ENCODE measurements around the gene STAM2. TPM values are rescaled to one million over a fixed set of nuclear protein-coding genes. Genes with fewer than 3 reads are reported as not detected.
"Not testable (repeated sequence)": the region's sequence is repeated elsewhere in the genome, so short reads cannot be mapped to it uniquely, and the experiment has no call there.

STAM2 gene
- total RNA-seq, 4 donors from 2014 or later: 19.4 to 29.9 (median 23.9) TPM

DNA sequence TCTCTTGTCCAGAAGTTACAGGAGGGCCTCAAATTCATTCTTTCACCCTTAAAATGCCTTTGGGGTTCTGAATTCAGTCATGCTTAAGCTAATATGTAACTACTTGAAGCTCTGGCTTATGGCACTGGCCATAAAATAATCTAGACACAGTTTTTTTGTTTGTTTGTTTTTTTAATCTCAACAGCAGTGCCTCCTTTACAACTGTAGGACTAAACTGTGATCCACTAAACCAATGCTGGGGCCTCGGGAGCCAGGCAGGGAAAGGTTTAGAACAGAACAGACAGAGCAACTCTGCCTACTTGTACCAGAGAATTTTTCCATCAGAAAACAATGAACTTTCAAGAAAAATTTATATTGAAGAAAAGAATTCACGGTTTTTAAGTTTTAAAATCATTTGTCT is 1.7 kb downstream of the STAM2 start:
- Histone ChIP-seq H3K27ac (replicated peaks in 1 of 4) (peak overlapping the region in 1 of 4 donors; percentile 27), H3K9me3 (no peaks in the 10 kb centered on the region), H3K36me3 (peaks cover 0 to 3% (median 0%) of the 10 kb centered on the region in 4 donors), H3K27me3 (no peaks in the 10 kb centered on the region), H3K4me3 (peak overlapping the region in 3 of 4 donors; percentile 78 to 93 (median 78)), H3K4me1 (peaks cover 17 to 59% (median 48%) of the 10 kb centered on the region in 4 donors)
- DNase-seq (ENCODE audit: extremely low spot score): no peak
- TF ChIP-seq, protein P1, sequence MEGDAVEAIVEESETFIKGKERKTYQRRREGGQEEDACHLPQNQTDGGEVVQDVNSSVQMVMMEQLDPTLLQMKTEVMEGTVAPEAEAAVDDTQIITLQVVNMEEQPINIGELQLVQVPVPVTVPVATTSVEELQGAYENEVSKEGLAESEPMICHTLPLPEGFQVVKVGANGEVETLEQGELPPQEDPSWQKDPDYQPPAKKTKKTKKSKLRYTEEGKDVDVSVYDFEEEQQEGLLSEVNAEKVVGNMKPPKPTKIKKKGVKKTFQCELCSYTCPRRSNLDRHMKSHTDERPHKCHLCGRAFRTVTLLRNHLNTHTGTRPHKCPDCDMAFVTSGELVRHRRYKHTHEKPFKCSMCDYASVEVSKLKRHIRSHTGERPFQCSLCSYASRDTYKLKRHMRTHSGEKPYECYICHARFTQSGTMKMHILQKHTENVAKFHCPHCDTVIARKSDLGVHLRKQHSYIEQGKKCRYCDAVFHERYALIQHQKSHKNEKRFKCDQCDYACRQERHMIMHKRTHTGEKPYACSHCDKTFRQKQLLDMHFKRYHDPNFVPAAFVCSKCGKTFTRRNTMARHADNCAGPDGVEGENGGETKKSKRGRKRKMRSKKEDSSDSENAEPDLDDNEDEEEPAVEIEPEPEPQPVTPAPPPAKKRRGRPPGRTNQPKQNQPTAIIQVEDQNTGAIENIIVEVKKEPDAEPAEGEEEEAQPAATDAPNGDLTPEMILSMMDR (IDR thresholded peaks at IDR 0.05): no peak
- TF ChIP-seq POLR2A (IDR thresholded peaks at IDR 0.05; ENCODE audit: low read depth) (no peak), EP300 (IDR thresholded peaks at IDR 0.05) (no peak), POLR2AphosphoS5 (IDR thresholded peaks at IDR 0.05) (no peak)
- WGBS: 80% methylated on average over 2 of the region's 2 CpGs
- intact Hi-C loops (cut with DNase I): loop anchor here (5.0 kb wide), 1 partner anchor 137 kb away; no protein-coding TSS in a partner anchor

DNA sequence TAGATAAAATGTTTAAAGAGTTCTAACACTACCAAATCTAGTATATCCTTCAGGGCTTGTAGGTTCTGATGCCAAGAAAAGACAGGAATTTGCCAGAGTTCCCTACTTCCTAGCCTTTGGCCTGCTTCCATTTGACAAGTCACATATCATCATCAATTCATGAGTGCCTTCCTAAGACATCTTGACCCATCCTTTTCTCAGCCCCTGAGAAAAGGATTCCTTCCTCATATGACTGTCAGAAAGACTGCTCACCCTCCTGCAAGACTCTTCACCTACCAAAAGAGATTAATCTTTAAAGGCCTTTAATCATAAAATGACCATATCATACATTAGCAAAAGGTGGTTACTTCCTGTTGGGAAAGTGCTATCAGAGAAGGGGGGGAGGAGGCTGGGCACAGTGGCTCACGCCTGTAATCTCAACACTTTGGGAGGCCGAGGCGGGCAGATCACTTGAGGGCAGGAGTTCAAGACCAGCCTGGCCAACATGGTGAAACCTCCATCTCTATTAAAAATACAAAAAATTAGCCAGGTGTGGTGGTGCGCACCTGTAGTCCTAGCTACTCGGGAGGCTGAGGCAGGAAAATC is 3.3 kb downstream of the STAM2 start:
- H3K4me3 ChIP-seq; H3K36me3 ChIP-seq; DNase-seq (ENCODE audit: extremely low spot score); H3K27me3 ChIP-seq; H3K9me3 ChIP-seq: not testable (repeated sequence)
- H3K27ac ChIP-seq (replicated peaks in 1 of 4): peak overlapping the region in 3 of 4 donors; percentile 29 to 55 (median 35)
- H3K4me1 ChIP-seq: peaks cover 17 to 68% (median 56%) of the 10 kb centered on the region in 4 donors
- 95% methylated on average over 5 of the region's 5 CpGs for WGBS
- intact Hi-C loops (cut with DNase I): loop anchor here (5.0 kb wide), 1 partner anchor 135 kb away; no protein-coding TSS in a partner anchor

DNA sequence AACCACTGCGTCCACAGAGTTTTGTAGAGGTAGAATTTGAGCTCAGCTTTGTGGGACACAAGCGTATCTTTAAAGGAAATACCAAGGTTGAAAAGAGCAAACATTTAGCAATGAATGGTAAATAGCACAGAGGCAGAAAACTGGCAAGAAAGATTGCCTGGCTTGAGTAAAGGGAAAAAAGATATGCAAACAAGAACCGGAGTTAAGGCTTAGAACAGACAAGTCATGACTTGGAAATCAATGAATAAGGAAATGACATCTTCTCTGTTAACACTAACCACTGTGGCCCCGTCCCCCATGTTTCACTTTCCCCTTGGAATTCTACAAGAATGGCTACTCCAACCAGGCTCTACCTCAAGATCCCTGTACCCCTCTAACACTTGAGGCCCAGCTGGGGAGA is 3.8 kb downstream of the STAM2 start:
- no peaks in the 10 kb centered on the region for H3K9me3 ChIP-seq
- H3K27ac ChIP-seq (replicated peaks in 1 of 4): peak overlapping the region; percentile 29 to 55 (median 35)
- no peak for TF ChIP-seq POLR2A (IDR thresholded peaks at IDR 0.05; ENCODE audit: low read depth)
- TF ChIP-seq, protein P1 (IDR thresholded peaks at IDR 0.05): no peak
- no peak for TF ChIP-seq POLR2AphosphoS5 (IDR thresholded peaks at IDR 0.05)
- no peak for TF ChIP-seq EP300 (IDR thresholded peaks at IDR 0.05)
- intact Hi-C loops (cut with DNase I): loop anchor here (5.0 kb wide), 1 partner anchor 134 kb away; no protein-coding TSS in a partner anchor
- H3K4me1 ChIP-seq: peaks cover 20 to 74% (median 62%) of the 10 kb centered on the region in 4 donors
- 45% methylated on average over 4 of the region's 4 CpGs for WGBS
- no peaks in the 10 kb centered on the region for H3K27me3 ChIP-seq
- H3K36me3 ChIP-seq: peaks cover 0 to 3% (median 0%) of the 10 kb centered on the region in 4 donors
- H3K4me3 ChIP-seq: no peak overlapping the region
- no peak for DNase-seq (ENCODE audit: extremely low spot score)

DNA sequence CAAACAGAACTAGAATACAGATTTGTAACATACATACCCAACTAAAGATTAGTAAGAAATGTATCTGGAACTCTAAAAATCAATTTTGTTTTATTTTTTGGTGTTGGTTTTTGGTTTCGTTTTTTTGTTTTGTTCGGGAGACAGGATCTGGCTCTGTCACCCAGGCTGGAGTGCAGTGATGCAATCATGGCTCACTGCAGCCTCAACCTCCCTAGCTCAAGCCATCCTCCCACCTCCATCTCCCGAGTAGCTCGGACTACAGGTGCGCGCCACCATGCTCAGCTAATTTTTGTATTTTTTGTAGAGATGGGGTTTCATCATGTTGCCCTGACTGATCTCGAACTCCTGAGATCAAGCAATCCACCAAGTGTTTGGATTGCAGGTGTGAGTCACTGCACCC is 6.4 kb downstream of the STAM2 start:
- DNase-seq (ENCODE audit: extremely low spot score); H3K9me3 ChIP-seq; H3K27ac ChIP-seq (replicated peaks in 1 of 4); H3K36me3 ChIP-seq; H3K4me3 ChIP-seq; H3K27me3 ChIP-seq: not testable (repeated sequence)
- WGBS: 88% methylated on average over 7 of the region's 7 CpGs
- H3K4me1 ChIP-seq: peaks cover 21 to 86% (median 77%) of the 10 kb centered on the region in 4 donors
- intact Hi-C loops (cut with DNase I): loop anchor here (5.0 kb wide), 1 partner anchor 122 kb away; no protein-coding TSS in a partner anchor

DNA sequence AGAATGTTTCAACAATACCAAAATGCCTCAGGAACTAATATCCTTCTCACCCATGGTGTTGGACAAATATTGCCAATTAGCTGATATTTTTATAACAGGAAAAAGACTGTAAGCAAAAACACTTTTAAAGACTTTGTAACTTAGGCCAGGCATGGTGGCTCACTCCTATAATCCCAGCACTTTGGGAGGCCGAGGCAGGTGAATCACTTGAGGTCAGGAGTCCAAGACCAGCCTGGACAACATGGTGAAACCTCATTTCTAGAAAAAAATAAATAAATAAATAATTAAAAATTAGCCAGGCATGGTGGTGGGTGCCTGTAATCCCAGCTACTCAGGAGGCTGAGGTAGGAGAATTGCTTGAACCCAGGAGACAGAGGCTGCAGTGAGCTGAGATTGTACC is 8.1 kb downstream of the STAM2 start:
- H3K27ac ChIP-seq (replicated peaks in 1 of 4): peak overlapping the region in 3 of 4 donors; percentile 15 to 43 (median 42)

DNA sequence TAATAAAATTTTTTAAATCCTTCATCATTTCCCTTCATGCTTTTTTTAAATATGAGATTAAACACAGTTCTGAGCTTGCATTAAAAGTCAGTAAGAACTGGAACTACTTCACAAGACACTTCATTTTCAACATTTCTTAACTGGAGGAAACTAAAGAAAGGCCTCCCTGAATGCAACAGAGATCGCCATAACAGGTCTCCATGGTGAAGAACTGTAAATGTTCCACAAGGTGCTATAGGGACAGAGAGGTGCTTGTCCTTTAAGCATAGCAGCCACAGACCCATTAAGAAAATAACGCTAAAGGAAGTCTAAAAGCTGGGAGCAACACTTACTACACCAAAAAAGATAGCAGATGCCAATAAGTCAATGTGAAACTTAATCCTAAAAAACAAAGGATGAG is 8.5 kb downstream of the STAM2 start:
- intact Hi-C loops (cut with DNase I): loop anchor here (5.0 kb wide), 1 partner anchor 120 kb away; no protein-coding TSS in a partner anchor
- H3K36me3 ChIP-seq: peaks cover 0 to 3% (median 0%) of the 10 kb centered on the region in 4 donors
- H3K9me3 ChIP-seq: no peaks in the 10 kb centered on the region
- H3K27me3 ChIP-seq: no peaks in the 10 kb centered on the region
- 41% methylated on average over 2 of the region's 2 CpGs for whole genome bisulfite sequencing
- TF ChIP-seq POLR2AphosphoS5 (IDR thresholded peaks at IDR 0.05): no peak
- TF ChIP-seq EP300 (IDR thresholded peaks at IDR 0.05): no peak
- TF ChIP-seq, protein P1 (IDR thresholded peaks at IDR 0.05): no peak
- no peak for TF ChIP-seq POLR2A (IDR thresholded peaks at IDR 0.05; ENCODE audit: low read depth)
- peak overlapping the region in 3 of 4 donors; percentile 15 to 43 (median 42) for H3K27ac ChIP-seq (replicated peaks in 1 of 4)
- no peak for DNase-seq (ENCODE audit: extremely low spot score)
- no peak overlapping the region for H3K4me3 ChIP-seq
- H3K4me1 ChIP-seq: peaks cover 17 to 73% (median 62%) of the 10 kb centered on the region in 4 donors

More for the DNA sequence above, 8.1 kb downstream of the STAM2 start:
- intact Hi-C loops (cut with DNase I): loop anchor here (5.0 kb wide), 1 partner anchor 120 kb away; no protein-coding TSS in a partner anchor
- H3K36me3 ChIP-seq; H3K4me3 ChIP-seq; H3K27me3 ChIP-seq; DNase-seq (ENCODE audit: extremely low spot score); H3K9me3 ChIP-seq: not testable (repeated sequence)
- peaks cover 17 to 77% (median 66%) of the 10 kb centered on the region in 4 donors for H3K4me1 ChIP-seq
- 92% methylated on average over 1 of the region's 1 CpG for WGBS
